ENCODE results near the gene ACER2. TPM values are rescaled to one million over a fixed set of nuclear protein-coding genes. Genes with fewer than 3 reads are reported as not detected.

Gene ACER2
- total and polyA plus RNA-seq, 2 of the 4 experiments (the other 2 are of a cell fraction) = 0.84 to 1.6 TPM

DNA sequence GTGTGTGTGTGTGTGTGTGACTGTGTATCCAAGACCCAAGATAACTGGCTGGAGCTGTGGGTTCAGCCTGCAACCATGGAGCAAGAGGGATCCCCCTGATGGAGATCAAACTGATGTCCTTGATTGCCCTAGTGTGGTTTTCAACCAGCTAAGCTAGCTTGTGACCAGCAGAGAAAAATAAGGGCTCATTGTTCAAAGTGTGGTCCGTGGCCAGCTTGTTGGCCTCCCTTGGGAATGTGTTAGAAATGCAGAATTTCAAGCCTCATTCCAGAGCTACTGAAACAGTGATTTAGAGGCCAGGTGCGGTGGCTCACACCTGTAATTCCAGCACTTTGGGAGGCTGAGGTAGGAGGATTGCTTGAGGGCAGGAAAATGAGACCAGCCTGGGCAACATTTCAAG, 79.9 kb downstream of the ACER2 start:
- H3K9ac ChIP-seq (ENCODE audit: low read depth, low read length) = no peak overlapping the region
- H3K4me1 ChIP-seq (ENCODE audit: control insufficient read depth, insufficient read depth, low read length) = no peaks in the 10 kb centered on the region
- no peak overlapping the region for H4K91ac ChIP-seq (ENCODE audit: insufficient read depth, low read depth, low read length)
- H3K9me3 ChIP-seq (ENCODE audit: control insufficient read depth, insufficient read depth, low read length) = no peaks in the 10 kb centered on the region
- no CpG with 5 or more reads among the region's 2 CpGs for WGBS, 2 experiments (ENCODE audit: extremely low coverage in 2 of 2, insufficient read length in 1 of 2)
- H3K14ac ChIP-seq (replicated peaks; ENCODE audit: low read depth, low read length) = no peak overlapping the region
- no peak overlapping the region for H2BK5ac ChIP-seq (ENCODE audit: low read depth, low read length, poor library complexity, severe bottlenecking)
- H2BK20ac ChIP-seq (ENCODE audit: low read depth, low read length) = no peak overlapping the region
- H3K79me1 ChIP-seq (ENCODE audit: low read depth in 1 of 2, low read length in 2 of 2) = no peaks in the 10 kb centered on the region
- H3K36me3 ChIP-seq (ENCODE audit: control insufficient read depth, insufficient read depth, low read length) = no peaks in the 10 kb centered on the region
- POLR2A ChIA-PET (ENCODE audit: unreplicated experiment) = no interaction called here
- H3K9me1 ChIP-seq (ENCODE audit: insufficient read depth, low read length) = no peaks in the 10 kb centered on the region
- intact Hi-C loops (cut with micrococcal nuclease) = no loop called here
- dilution Hi-C loops (cut with HindIII; ENCODE audit: low sequenced_read_pairs, unreplicated experiment) = no loop called here
- H3K4me2 ChIP-seq (ENCODE audit: low read depth, low read length) = no peak overlapping the region
- H3K4ac ChIP-seq (ENCODE audit: low read depth, low read length) = no peak overlapping the region
- H3K27ac ChIP-seq (ENCODE audit: insufficient read depth, low read length) = no peak overlapping the region
- H3K23ac ChIP-seq (ENCODE audit: low read depth, low read length) = no peak overlapping the region
- CTCF ChIA-PET = interaction anchor here (1.0 to 1.7 kb wide), 2 partner anchors 9 to 24 kb away, joined by 4 to 6 read pairs; no protein-coding TSS in a partner anchor
- peaks cover 13% of the 10 kb centered on the region for H3K27me3 ChIP-seq (ENCODE audit: control insufficient read depth, insufficient read depth, low read length)
- H4K5ac ChIP-seq (ENCODE audit: low read depth, low read length) = no peak overlapping the region
- H2BK15ac ChIP-seq (ENCODE audit: low read depth, low read length) = no peak overlapping the region
- no peak overlapping the region for H4K8ac ChIP-seq (ENCODE audit: low read depth in 2 of 2, low read length in 2 of 2)
- DNase-seq = no peak
- H3K56ac ChIP-seq (ENCODE audit: extremely low read depth, insufficient read depth, low read length) = no peak overlapping the region
- no peak overlapping the region for H3K4me3 ChIP-seq (ENCODE audit: insufficient read depth, low read depth, low read length)
- H2BK120ac ChIP-seq (ENCODE audit: low read depth, low read length) = no peak overlapping the region
- no peaks in the 10 kb centered on the region for H4K20me1 ChIP-seq (ENCODE audit: insufficient read depth, low read length)
- in situ Hi-C loops (cut with MboI; ENCODE audit: low sequenced_read_pairs) = loop anchor here (25.0 kb wide), 1 partner anchor 424 kb away; no protein-coding TSS in a partner anchor
- BruUV-seq (replicated peaks) = no TSS peak
- TF ChIP-seq SMC3 (IDR thresholded peaks at IDR 0.05; ENCODE audit: low read depth, low read length) = no peak
- TF ChIP-seq CHD1 (IDR thresholded peaks at IDR 0.05; ENCODE audit: low read depth, low read length) = no peak
- no peak for TF ChIP-seq CEBPB (IDR thresholded peaks at IDR 0.05; ENCODE audit: low read depth, low read length)
- TF ChIP-seq MAFK (IDR thresholded peaks at IDR 0.05; ENCODE audit: low read depth, low read length) = no peak
- TF ChIP-seq MAZ (IDR thresholded peaks at IDR 0.05; ENCODE audit: borderline replicate concordance, low read depth, low read length) = no peak
- no peak for TF ChIP-seq RCOR1 (IDR thresholded peaks at IDR 0.05; ENCODE audit: insufficient replicate concordance, low read length)
- no peak for TF ChIP-seq RAD21 (IDR thresholded peaks at IDR 0.05; ENCODE audit: low read length)
- TF ChIP-seq MXI1 (IDR thresholded peaks at IDR 0.05; ENCODE audit: borderline replicate concordance, low read depth, low read length) = no peak
- TF ChIP-seq, protein P1, sequence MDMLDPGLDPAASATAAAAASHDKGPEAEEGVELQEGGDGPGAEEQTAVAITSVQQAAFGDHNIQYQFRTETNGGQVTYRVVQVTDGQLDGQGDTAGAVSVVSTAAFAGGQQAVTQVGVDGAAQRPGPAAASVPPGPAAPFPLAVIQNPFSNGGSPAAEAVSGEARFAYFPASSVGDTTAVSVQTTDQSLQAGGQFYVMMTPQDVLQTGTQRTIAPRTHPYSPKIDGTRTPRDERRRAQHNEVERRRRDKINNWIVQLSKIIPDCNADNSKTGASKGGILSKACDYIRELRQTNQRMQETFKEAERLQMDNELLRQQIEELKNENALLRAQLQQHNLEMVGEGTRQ (IDR thresholded peaks at IDR 0.05; ENCODE audit: low read depth, low read length) = no peak
- no peak for TF ChIP-seq BHLHE40 (IDR thresholded peaks at IDR 0.05; ENCODE audit: low read depth, low read length)
- TF ChIP-seq, protein P2, sequence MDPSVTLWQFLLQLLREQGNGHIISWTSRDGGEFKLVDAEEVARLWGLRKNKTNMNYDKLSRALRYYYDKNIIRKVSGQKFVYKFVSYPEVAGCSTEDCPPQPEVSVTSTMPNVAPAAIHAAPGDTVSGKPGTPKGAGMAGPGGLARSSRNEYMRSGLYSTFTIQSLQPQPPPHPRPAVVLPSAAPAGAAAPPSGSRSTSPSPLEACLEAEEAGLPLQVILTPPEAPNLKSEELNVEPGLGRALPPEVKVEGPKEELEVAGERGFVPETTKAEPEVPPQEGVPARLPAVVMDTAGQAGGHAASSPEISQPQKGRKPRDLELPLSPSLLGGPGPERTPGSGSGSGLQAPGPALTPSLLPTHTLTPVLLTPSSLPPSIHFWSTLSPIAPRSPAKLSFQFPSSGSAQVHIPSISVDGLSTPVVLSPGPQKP (IDR thresholded peaks at IDR 0.05; ENCODE audit: borderline replicate concordance, low read depth, low read length) = no peak
- TF ChIP-seq, protein P3, sequence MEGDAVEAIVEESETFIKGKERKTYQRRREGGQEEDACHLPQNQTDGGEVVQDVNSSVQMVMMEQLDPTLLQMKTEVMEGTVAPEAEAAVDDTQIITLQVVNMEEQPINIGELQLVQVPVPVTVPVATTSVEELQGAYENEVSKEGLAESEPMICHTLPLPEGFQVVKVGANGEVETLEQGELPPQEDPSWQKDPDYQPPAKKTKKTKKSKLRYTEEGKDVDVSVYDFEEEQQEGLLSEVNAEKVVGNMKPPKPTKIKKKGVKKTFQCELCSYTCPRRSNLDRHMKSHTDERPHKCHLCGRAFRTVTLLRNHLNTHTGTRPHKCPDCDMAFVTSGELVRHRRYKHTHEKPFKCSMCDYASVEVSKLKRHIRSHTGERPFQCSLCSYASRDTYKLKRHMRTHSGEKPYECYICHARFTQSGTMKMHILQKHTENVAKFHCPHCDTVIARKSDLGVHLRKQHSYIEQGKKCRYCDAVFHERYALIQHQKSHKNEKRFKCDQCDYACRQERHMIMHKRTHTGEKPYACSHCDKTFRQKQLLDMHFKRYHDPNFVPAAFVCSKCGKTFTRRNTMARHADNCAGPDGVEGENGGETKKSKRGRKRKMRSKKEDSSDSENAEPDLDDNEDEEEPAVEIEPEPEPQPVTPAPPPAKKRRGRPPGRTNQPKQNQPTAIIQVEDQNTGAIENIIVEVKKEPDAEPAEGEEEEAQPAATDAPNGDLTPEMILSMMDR (conservative IDR thresholded peaks at IDR 0.05; ENCODE audit: low read depth, low read length) = no peak
- TF ChIP-seq RFX5 (IDR thresholded peaks at IDR 0.05; ENCODE audit: low read depth, low read length) = no peak
- H2AK9ac ChIP-seq (replicated peaks; ENCODE audit: low read depth, low read length, poor library complexity) = no peak overlapping the region
- no peak for ATAC-seq (ENCODE audit: low read depth)
- no peak overlapping the region for H2AFZ ChIP-seq (replicated peaks; ENCODE audit: low read length, poor library complexity)
- H2AK5ac ChIP-seq (ENCODE audit: low read depth, low read length) = no peak overlapping the region
- H3K18ac ChIP-seq (ENCODE audit: low read depth, low read length) = no peak overlapping the region
